SK-N-SH (cell line): ENCODE data around the gene CLDN10.

Source experiments
- CTCF ChIP-seq: fragments of 200-600 bp; sonication (generic); IDR thresholded peaks from 2 replicates; pipeline ENCODE4 v1.6.1; 2017; ENCODE audit warnings: antibody characterized with exemption, mild to moderate bottlenecking, moderate library complexity
- NRF1 ChIP-seq: IDR thresholded peaks from 2 replicates; pipeline ENCODE4 v1.6.1; 2012; ENCODE audit warnings: low read depth, mild to moderate bottlenecking, low read length
- POLR2AphosphoS5 ChIP-seq: IDR thresholded peaks from 2 replicates; pipeline ENCODE4 v1.6.1; 2012; ENCODE audit warnings: low read depth, low read length
- RCOR1 ChIP-seq: fragments of 150-350 bp; IDR thresholded peaks from 2 replicates; pipeline ENCODE4 v1.6.1; 2017; ENCODE audit warnings: antibody characterized with exemption, low read length
- REST ChIP-seq: IDR thresholded peaks from 2 replicates; pipeline ENCODE4 v1.6.1; 2012; ENCODE audit warnings: mild to moderate bottlenecking, low read depth, low read length, moderate library complexity
- RFX5 ChIP-seq: IDR thresholded peaks from 2 replicates; pipeline ENCODE4 v1.6.1; 2012; ENCODE audit warnings: mild to moderate bottlenecking, improper control_type of control experiment, low read length
- YY1 ChIP-seq: IDR thresholded peaks from 2 replicates; pipeline ENCODE4 v1.4.0; 2012; ENCODE audit warnings: low read depth, mild to moderate bottlenecking

GRCh38 chr13:95503662-95504061, 48.9 kb upstream of the CLDN10 start:
- TF ChIP-seq REST, result no peak
- no peak for TF ChIP-seq NRF1
- TF ChIP-seq CTCF, result no peak
- TF ChIP-seq POLR2AphosphoS5, result no peak
- TF ChIP-seq RCOR1, result no peak
- no peak for TF ChIP-seq RFX5
- no peak for TF ChIP-seq YY1
